Measurements from ENCODE around the gene THRB. TPM values are rescaled to one million over a fixed set of nuclear protein-coding genes. Genes with fewer than 3 reads are reported as not detected.

THRB gene
- total and polyA plus RNA-seq, 5 donors from 2014 or later: 0.30 TPM; not detected in 4

DNA sequence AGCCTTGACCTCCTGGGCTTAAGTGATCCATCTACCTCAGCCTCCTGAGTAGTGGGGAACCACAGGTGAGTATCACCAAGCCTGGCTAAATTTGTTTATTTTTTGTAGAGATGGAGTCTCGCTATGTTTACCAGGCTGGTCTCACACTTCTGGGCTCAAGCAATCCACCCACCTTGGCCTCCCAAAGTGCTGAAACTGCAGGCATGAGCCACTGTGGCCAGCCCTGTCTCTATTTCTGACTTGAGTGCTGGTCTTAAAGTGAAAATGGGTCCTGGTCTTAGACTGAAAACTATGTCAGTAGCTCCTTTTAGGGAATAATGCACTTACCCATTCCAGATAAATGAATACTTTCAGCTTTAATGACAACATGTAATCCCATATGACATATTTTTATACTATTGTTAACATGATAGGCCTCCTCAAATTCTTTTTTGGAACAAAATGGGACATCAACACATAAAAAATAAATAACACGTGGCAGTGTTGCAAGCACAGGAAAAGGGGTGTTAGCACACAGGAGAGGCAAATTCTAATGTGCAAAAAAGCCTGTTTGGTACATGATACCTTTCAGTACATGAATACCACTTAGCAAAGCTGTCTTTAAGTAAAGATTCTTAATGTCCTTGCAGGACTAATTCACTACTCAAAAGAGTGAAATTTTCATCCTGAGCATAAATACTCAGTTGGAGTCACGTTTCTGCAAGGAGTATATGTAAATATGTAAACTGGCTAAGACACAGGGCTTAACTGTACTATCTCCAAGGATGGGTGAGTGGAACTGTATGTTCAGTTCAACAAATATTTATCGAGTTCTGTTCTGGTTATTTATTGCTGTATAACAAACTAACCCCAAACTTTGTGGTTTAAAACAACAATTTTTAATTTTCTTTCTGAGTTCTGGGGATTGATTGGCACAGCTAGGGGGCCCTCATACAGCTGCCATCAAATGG is 354.9 kb downstream of the THRB start:
- Mint-ChIP-seq H3K4me3 (no peak overlapping the region), H3K36me3 (no peaks in the 10 kb centered on the region), H3K9me3 (peaks cover 0 to 2% (median 0%) of the 10 kb centered on the region in 7 donors), H3K27me3 (no peaks in the 10 kb centered on the region), H3K4me1 (no peaks in the 10 kb centered on the region), H3K27ac (no peak overlapping the region)
- ATAC-seq (ENCODE audit: low read depth in 2 of 2) (no peak), DNase-seq (no peak)
- Histone ChIP-seq H3K4me3 (ENCODE audit: low read depth, low read length) (no peak overlapping the region), H3K27me3 (ENCODE audit: control insufficient read depth, insufficient read depth, low read length) (no peaks in the 10 kb centered on the region), H3K4me1 (ENCODE audit: control insufficient read depth, insufficient read depth, low read length, poor library complexity, severe bottlenecking) (no peaks in the 10 kb centered on the region), H3K27ac (ENCODE audit: insufficient read depth, low read length, poor library complexity, severe bottlenecking) (no peak overlapping the region), H3K36me3 (ENCODE audit: control insufficient read depth, insufficient read depth, low read length) (no peaks in the 10 kb centered on the region), H3K9me3 (ENCODE audit: control insufficient read depth in 2 of 2, low read length in 2 of 2) (no peaks in the 10 kb centered on the region)

DNA sequence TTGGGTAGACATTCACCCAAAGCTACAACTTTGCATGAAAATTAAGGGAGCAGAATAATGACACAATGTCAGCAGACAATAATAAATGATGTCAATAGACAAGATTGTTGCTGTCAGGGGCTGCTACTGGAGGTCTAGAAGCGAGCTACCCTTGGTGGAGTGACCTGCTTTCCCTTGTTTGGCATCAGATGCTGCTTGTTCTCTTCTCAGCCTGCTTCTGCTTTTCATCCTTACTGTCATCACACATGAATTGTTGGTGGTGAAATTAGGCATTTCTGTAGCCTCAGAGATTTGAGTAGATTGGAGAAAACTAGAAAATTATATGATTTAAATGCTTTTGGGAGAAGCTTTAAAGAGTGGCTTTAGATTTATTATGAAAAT is 355.8 kb downstream of the THRB start:
- no peak overlapping the region for H3K4me3 ChIP-seq (ENCODE audit: low read depth, low read length)
- Mint-ChIP-seq H3K4me1 (no peaks in the 10 kb centered on the region), H3K4me3 (no peak overlapping the region), H3K27me3 (no peaks in the 10 kb centered on the region), H3K36me3 (no peaks in the 10 kb centered on the region), H3K27ac (no peak overlapping the region), H3K9me3 (peaks cover 0 to 2% (median 0%) of the 10 kb centered on the region in 7 donors)
- ATAC-seq (ENCODE audit: low read depth in 2 of 2) (no peak), DNase-seq (no peak)
- no peaks in the 10 kb centered on the region for H3K9me3 ChIP-seq (ENCODE audit: control insufficient read depth in 2 of 2, low read length in 2 of 2)
- H3K4me1 ChIP-seq (ENCODE audit: control insufficient read depth, insufficient read depth, low read length, poor library complexity, severe bottlenecking): no peaks in the 10 kb centered on the region
- H3K27ac ChIP-seq (ENCODE audit: insufficient read depth, low read length, poor library complexity, severe bottlenecking): no peak overlapping the region
- H3K27me3 ChIP-seq (ENCODE audit: control insufficient read depth, insufficient read depth, low read length): no peaks in the 10 kb centered on the region
- no peaks in the 10 kb centered on the region for H3K36me3 ChIP-seq (ENCODE audit: control insufficient read depth, insufficient read depth, low read length)

DNA sequence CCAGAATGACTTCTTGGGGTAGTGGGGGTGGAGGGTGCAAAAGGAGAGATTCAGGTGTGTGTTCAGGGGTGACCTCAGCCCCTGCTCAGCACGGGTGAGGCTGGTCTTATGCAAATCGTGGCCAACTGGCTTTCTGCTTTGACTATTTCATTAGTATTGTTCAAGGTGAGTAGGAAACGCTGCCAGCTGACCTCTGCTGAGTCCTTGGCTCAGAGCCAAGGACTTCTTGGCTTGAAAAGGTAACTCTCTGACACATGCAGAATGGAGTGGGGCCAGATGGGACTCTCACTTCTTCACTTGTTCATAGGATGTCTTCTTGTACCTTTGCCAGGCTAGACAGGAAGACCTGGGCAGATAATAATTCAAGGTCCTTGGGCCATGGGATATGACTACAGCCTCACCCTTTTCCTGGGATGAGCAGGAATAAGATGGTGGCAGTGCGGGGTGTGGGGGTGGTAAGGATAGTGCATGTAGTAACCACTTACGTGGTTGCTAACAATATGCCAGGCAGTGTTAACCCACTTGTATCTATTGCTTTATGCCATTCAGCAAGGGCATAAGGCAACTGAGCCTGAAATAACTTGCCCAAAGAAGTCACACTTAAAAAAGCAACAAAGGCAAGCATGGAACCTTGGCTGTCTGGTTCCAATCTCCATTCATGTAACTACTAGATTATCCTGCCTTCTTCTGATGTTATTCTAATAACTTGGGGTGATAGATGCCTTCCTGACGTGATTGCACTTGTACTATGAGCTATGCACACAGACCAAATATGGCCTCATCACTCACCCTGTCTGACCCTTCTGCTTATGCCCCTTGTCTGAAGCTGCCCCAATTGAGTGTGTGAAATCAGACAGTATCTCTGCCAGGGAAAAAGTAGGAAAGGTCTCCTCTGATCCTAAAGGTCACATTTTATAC is 356.4 kb downstream of the THRB start:
- Histone ChIP-seq H3K27me3 (ENCODE audit: control insufficient read depth, insufficient read depth, low read length) (no peaks in the 10 kb centered on the region), H3K4me3 (ENCODE audit: low read depth, low read length) (no peak overlapping the region), H3K36me3 (ENCODE audit: control insufficient read depth, insufficient read depth, low read length) (no peaks in the 10 kb centered on the region), H3K9me3 (ENCODE audit: control insufficient read depth in 2 of 2, low read length in 2 of 2) (no peaks in the 10 kb centered on the region), H3K4me1 (ENCODE audit: control insufficient read depth, insufficient read depth, low read length, poor library complexity, severe bottlenecking) (no peaks in the 10 kb centered on the region), H3K27ac (ENCODE audit: insufficient read depth, low read length, poor library complexity, severe bottlenecking) (no peak overlapping the region)
- ATAC-seq (ENCODE audit: low read depth in 2 of 2) (no peak), DNase-seq (no peak)
- Mint-ChIP-seq H3K36me3 (no peaks in the 10 kb centered on the region), H3K27ac (no peak overlapping the region), H3K9me3 (peaks cover 0 to 2% (median 0%) of the 10 kb centered on the region in 7 donors), H3K4me3 (no peak overlapping the region), H3K4me1 (no peaks in the 10 kb centered on the region), H3K27me3 (no peaks in the 10 kb centered on the region)

DNA sequence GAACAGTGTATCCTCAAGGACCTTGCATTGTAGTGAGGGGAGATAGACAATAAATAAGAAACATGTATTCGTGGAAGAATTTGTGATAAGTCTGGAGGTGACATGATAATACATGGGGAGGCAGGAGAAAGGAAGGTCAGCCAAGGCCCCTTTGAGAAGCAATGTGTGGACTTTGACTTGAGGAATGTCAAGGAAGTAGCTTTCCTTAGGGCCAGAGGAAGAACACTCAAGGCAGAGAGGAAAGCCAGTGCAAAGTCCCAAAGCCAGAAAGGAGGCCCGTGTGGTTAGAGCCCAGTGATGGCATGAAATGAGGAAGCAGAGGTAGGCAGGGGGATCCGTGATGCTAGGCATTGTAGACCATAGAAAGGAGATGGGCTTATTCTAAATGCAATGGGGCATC is 357.3 kb downstream of the THRB start:
- no peaks in the 10 kb centered on the region for H3K27me3 ChIP-seq (ENCODE audit: control insufficient read depth, insufficient read depth, low read length)
- H3K4me3 Mint-ChIP-seq: no peak overlapping the region
- ATAC-seq (ENCODE audit: low read depth in 2 of 2) (no peak), DNase-seq (no peak)
- no peaks in the 10 kb centered on the region for H3K4me1 ChIP-seq (ENCODE audit: control insufficient read depth, insufficient read depth, low read length, poor library complexity, severe bottlenecking)
- no peaks in the 10 kb centered on the region for H3K4me1 Mint-ChIP-seq
- H3K4me3 ChIP-seq (ENCODE audit: low read depth, low read length): no peak overlapping the region
- H3K9me3 ChIP-seq (ENCODE audit: control insufficient read depth in 2 of 2, low read length in 2 of 2): no peaks in the 10 kb centered on the region
- H3K9me3 Mint-ChIP-seq: peaks cover 0 to 2% (median 0%) of the 10 kb centered on the region in 7 donors
- H3K27ac Mint-ChIP-seq: no peak overlapping the region
- no peaks in the 10 kb centered on the region for H3K36me3 ChIP-seq (ENCODE audit: control insufficient read depth, insufficient read depth, low read length)
- H3K27ac ChIP-seq (ENCODE audit: insufficient read depth, low read length, poor library complexity, severe bottlenecking): no peak overlapping the region
- no peaks in the 10 kb centered on the region for H3K36me3 Mint-ChIP-seq
- no peaks in the 10 kb centered on the region for H3K27me3 Mint-ChIP-seq

DNA sequence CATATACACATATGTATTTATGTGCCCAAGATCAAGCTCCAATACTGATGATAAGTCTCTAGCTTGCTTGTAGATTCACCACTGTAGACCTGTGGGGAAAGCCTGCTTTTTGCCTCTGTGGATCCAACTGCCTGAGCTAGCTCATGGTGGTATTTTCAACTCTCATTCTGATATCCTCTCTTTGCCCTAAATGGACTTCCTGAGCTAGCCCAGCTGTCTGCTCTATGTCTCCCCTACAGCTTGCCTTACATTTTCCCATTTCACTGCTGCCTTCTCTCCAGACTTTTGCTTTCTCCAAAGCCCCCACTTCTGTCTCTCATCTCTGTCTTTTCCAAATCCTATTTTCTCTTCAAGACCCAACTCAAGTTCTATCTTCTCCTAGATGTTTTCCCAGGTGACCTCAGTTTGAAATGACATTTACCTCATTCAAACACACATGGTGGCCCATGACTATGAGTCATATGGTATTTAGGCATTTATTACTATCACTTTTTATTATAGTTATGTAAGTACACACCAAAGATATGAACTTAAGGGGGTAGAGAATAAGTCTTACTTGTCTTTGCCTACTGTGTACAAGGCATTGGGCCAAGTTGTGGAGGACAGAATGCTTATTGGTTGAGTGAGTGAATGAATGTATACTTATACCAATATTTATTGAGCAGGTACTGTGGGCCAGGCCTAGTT is 357.9 kb downstream of the THRB start:
- Mint-ChIP-seq H3K27ac (no peak overlapping the region), H3K27me3 (no peaks in the 10 kb centered on the region), H3K4me3 (no peak overlapping the region), H3K9me3 (peaks cover 0 to 2% (median 0%) of the 10 kb centered on the region in 7 donors), H3K36me3 (no peaks in the 10 kb centered on the region), H3K4me1 (no peaks in the 10 kb centered on the region)
- H3K4me3 ChIP-seq (ENCODE audit: low read depth, low read length): no peak overlapping the region
- no peaks in the 10 kb centered on the region for H3K4me1 ChIP-seq (ENCODE audit: control insufficient read depth, insufficient read depth, low read length, poor library complexity, severe bottlenecking)
- DNase-seq (no peak), ATAC-seq (ENCODE audit: low read depth in 2 of 2) (no peak)
- H3K9me3 ChIP-seq (ENCODE audit: control insufficient read depth in 2 of 2, low read length in 2 of 2): no peaks in the 10 kb centered on the region
- no peak overlapping the region for H3K27ac ChIP-seq (ENCODE audit: insufficient read depth, low read length, poor library complexity, severe bottlenecking)
- no peaks in the 10 kb centered on the region for H3K36me3 ChIP-seq (ENCODE audit: control insufficient read depth, insufficient read depth, low read length)
- no peaks in the 10 kb centered on the region for H3K27me3 ChIP-seq (ENCODE audit: control insufficient read depth, insufficient read depth, low read length)

DNA sequence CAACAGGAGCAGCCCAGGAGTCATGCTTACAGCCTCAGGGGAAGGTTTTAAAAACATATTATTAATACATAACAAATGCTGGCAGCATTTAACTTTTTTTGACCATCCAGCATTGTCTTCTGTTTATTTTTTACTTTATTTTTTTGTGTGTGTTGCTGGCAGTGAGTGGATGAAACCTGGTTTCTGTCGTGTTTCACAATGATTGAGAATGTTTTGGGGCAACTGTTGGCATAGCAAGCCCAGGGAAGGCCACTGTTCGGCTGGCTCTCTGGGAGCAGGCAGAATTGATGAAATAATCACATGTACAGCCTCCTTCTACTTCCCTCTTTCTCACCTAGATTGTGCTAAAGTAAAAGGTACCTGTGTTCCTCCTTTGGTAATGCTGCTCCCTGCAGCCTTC is 359.4 kb downstream of the THRB start:
- DNase-seq (no peak), ATAC-seq (ENCODE audit: low read depth in 2 of 2) (no peak)
- Mint-ChIP-seq H3K36me3 (no peaks in the 10 kb centered on the region), H3K27me3 (no peaks in the 10 kb centered on the region), H3K4me1 (no peaks in the 10 kb centered on the region), H3K4me3 (no peak overlapping the region), H3K9me3 (peaks cover 0 to 2% (median 0%) of the 10 kb centered on the region in 7 donors), H3K27ac (no peak overlapping the region)
- no peaks in the 10 kb centered on the region for H3K36me3 ChIP-seq (ENCODE audit: control insufficient read depth, insufficient read depth, low read length)
- H3K4me1 ChIP-seq (ENCODE audit: control insufficient read depth, insufficient read depth, low read length, poor library complexity, severe bottlenecking): no peaks in the 10 kb centered on the region
- no peaks in the 10 kb centered on the region for H3K9me3 ChIP-seq (ENCODE audit: control insufficient read depth in 2 of 2, low read length in 2 of 2)
- H3K27ac ChIP-seq (ENCODE audit: insufficient read depth, low read length, poor library complexity, severe bottlenecking): no peak overlapping the region
- H3K4me3 ChIP-seq (ENCODE audit: low read depth, low read length): no peak overlapping the region
- H3K27me3 ChIP-seq (ENCODE audit: control insufficient read depth, insufficient read depth, low read length): no peaks in the 10 kb centered on the region

DNA sequence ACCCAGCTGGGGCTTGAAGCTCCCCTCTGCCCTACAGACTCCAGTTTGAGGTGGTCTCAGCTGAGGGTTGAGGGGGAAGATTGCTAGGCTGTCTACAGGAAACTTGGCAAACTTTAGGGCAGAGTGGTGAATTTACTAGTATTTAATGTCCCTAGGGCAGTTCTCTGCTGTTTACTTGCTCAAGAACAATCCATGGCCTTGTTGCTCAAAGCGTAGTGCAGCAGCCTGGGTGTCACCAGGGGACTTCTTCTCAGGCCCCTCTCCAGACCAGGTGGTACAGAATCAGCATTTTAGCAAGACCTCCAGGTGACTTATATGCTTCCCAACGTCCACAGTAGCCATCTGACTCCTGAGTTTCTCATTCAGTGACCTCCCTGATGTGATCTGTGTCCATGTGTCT is 360.7 kb downstream of the THRB start:
- Mint-ChIP-seq H3K9me3 (peaks cover 0 to 2% (median 0%) of the 10 kb centered on the region in 7 donors), H3K27me3 (no peaks in the 10 kb centered on the region), H3K4me1 (no peaks in the 10 kb centered on the region), H3K36me3 (no peaks in the 10 kb centered on the region), H3K4me3 (no peak overlapping the region), H3K27ac (no peak overlapping the region)
- Histone ChIP-seq H3K9me3 (ENCODE audit: control insufficient read depth in 2 of 2, low read length in 2 of 2) (no peaks in the 10 kb centered on the region), H3K27ac (ENCODE audit: insufficient read depth, low read length, poor library complexity, severe bottlenecking) (no peak overlapping the region), H3K36me3 (ENCODE audit: control insufficient read depth, insufficient read depth, low read length) (no peaks in the 10 kb centered on the region), H3K27me3 (ENCODE audit: control insufficient read depth, insufficient read depth, low read length) (no peaks in the 10 kb centered on the region), H3K4me1 (ENCODE audit: control insufficient read depth, insufficient read depth, low read length, poor library complexity, severe bottlenecking) (no peaks in the 10 kb centered on the region), H3K4me3 (ENCODE audit: low read depth, low read length) (no peak overlapping the region)
- DNase-seq (no peak), ATAC-seq (ENCODE audit: low read depth in 2 of 2) (no peak)
